ENCODE measurements around the gene TAF3.

The TAF3 gene

GRCh38 chr10:8058274-8059111 is 240.2 kb downstream of the TAF3 start:
- no peak for DNase-seq (ENCODE audit: low spot score)
- ChIA-PET CTCF (no interaction called here), POLR2A (ENCODE audit: low non-redundant PET) (no interaction called here)
- H3K27ac ChIP-seq, result no peak overlapping the region
- no peak for TF ChIP-seq CTCF (conservative IDR thresholded peaks at IDR 0.05; ENCODE audit: low read depth)

GRCh38 chr10:8059191-8059936 is 241.1 kb downstream of the TAF3 start:
- CTCF ChIA-PET, result no interaction called here

GRCh38 chr10:8060010-8060703 is 241.9 kb downstream of the TAF3 start:
- no peak for DNase-seq (ENCODE audit: low spot score)
- ChIA-PET CTCF (interaction anchor here (0.6 kb wide), 1 partner anchor 68 kb away, joined by 3 read pairs; no protein-coding TSS in a partner anchor), POLR2A (ENCODE audit: low non-redundant PET) (no interaction called here)
- no peak for TF ChIP-seq CTCF (conservative IDR thresholded peaks at IDR 0.05; ENCODE audit: low read depth)
- no peak overlapping the region for H3K27ac ChIP-seq

More at GRCh38 chr10:8059191-8059936, 241.1 kb downstream of the TAF3 start:
- POLR2A ChIA-PET (ENCODE audit: low non-redundant PET), result no interaction called here
- no peak overlapping the region for H3K27ac ChIP-seq
- no peak for DNase-seq (ENCODE audit: low spot score)
- no peak for TF ChIP-seq CTCF (conservative IDR thresholded peaks at IDR 0.05; ENCODE audit: low read depth)

GRCh38 chr10:8060704-8061121 is 242.4 kb downstream of the TAF3 start:
- TF ChIP-seq CTCF (conservative IDR thresholded peaks at IDR 0.05; ENCODE audit: low read depth), result no peak
- POLR2A ChIA-PET (ENCODE audit: low non-redundant PET), result interaction anchor here (0.5 kb wide), 1 partner anchor 769 kb away, joined by 6 read pairs; no protein-coding TSS in a partner anchor
- CTCF ChIA-PET, result no interaction called here
- no peak overlapping the region for H3K27ac ChIP-seq
- DNase-seq (ENCODE audit: low spot score), result no peak

GRCh38 chr10:8061274-8062211 is 243.2 kb downstream of the TAF3 start:
- DNase-seq (ENCODE audit: low spot score), result no peak
- no peak overlapping the region for H3K27ac ChIP-seq
- CTCF ChIA-PET, result no interaction called here
- POLR2A ChIA-PET (ENCODE audit: low non-redundant PET), result interaction anchor here (0.5 kb wide), 1 partner anchor 768 kb away, joined by 6 read pairs; no protein-coding TSS in a partner anchor
- no peak for TF ChIP-seq CTCF (conservative IDR thresholded peaks at IDR 0.05; ENCODE audit: low read depth)

All from RWPE1 (cell line).